ENCODE results near the gene SCN4B.

The SCN4B gene

GRCh38 chr11:118129471-118130172, 23.0 kb downstream of the SCN4B start:
- no peak for DNase-seq (ENCODE audit: low read depth in 2 of 2)

DNA sequence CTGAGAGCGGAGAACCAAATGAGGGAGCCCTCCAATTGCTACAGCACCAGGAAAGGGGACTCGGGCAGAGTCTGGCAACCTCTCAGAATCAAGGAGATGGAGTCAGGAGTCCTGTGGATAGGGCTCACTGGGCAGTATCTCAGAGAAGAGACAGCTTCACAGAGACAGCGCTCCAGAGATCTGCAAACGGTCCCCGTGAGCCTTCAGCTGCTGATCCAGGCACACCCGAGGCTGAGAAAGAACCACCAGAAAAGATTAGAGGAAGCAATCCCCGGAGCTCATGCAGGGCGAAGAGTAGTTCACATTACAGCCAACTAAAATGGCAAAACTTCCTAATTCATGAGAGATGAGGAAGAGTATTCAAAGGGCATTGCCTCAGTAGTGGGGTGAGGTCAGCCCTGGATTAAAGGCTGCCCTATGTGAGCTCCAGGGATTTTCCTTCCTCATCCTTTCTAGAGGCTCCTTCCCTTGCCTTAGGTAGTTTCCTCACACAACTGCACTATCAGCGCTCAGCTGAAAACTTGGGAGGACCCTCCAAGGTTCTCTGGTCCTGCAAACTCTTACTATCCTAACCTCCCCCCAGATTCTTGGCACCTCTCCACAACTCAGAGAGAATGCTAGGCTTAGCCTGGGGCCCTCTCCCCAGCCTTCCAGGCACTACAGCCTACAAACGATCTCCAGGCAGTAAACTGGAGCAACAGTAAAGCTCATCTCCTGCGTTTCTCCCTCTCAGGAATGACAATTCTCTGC, 23.7 kb downstream of the SCN4B start:
- no peak for DNase-seq (ENCODE audit: low read depth in 2 of 2)

- DNase-seq (ENCODE audit: low read depth in 2 of 2), result no peak
These were observed 24.3 kb downstream of the SCN4B start for GRCh38 chr11:118128310-118128709.

DNA sequence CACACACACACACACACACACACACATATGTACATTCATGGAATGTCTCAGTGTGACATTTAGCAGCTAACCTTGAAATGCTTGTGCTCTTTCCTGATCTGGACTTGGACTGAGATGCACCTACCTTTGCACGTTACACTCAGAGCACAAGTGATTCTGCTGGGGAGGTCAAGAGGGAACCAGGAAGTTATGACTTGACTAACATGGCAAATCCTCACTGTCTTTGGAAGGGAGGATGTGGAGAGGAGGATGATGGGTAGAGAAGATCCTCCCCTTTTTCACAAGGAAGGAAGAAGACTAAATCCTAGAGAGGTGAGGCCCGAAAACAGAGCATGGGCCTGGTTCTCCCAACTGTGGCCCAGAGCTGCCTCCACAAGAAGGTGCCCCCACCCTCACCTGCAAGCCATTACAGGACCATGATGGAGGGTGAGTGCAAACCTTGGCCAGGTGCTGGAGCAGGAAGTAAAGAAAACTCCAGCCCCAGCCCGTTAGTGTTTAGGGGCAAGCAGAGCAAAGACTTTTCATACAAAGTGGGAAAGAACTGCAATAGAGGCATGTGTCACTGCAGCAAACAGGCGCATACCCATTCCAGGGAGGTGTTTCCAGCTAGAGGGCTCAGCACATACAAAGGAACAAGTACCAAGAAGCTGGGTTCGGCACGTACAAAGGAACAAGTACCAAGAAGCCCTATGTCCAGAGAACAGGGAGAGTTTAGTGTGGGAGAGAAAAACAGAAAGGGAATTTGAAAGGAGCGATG, 26.4 kb downstream of the SCN4B start:
- DNase-seq (ENCODE audit: low read depth in 2 of 2), result no peak

DNA sequence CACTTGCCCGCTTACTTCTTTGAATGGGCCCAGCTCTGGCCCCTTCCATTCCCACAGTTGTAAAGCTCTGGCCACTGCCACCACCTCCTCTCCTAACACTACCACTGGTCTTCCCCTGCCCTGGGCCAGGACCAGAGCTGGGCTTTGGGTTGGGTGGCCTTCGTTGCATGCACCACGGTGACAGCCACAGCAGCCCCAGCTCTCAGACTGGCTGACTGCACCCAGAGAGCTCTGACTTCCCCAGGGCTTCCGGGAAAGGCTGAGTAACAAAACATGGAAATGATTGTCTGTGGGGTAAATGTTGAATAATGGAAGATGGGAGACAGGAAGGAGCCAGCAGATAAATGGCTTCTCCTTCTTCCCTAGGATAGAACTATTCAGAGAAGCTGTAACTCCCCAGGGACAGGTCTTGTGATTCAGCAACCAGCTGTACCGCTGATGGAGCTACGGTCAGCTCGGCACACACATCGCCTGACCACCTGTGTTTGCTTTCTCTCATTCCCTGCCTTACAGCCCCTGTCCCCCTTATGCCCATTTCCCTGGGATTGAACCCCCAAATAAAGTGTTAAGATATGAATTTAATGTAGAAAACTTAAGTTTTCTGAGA, 27.6 kb downstream of the SCN4B start:
- DNase-seq (ENCODE audit: low read depth in 2 of 2), result no peak

GRCh38 chr11:118120793-118121192, 31.8 kb downstream of the SCN4B start:
- no peak for DNase-seq (ENCODE audit: low read depth in 2 of 2)

- no peak for DNase-seq (ENCODE audit: low read depth in 2 of 2)
These were observed 34.6 kb downstream of the SCN4B start for GRCh38 chr11:118117790-118118601.

- DNase-seq (ENCODE audit: low read depth in 2 of 2), result no peak
These were observed 37.6 kb downstream of the SCN4B start for GRCh38 chr11:118115048-118115447.

GRCh38 chr11:118114266-118114665, 38.4 kb downstream of the SCN4B start:
- DNase-seq (ENCODE audit: low read depth in 2 of 2), result no peak

DNA sequence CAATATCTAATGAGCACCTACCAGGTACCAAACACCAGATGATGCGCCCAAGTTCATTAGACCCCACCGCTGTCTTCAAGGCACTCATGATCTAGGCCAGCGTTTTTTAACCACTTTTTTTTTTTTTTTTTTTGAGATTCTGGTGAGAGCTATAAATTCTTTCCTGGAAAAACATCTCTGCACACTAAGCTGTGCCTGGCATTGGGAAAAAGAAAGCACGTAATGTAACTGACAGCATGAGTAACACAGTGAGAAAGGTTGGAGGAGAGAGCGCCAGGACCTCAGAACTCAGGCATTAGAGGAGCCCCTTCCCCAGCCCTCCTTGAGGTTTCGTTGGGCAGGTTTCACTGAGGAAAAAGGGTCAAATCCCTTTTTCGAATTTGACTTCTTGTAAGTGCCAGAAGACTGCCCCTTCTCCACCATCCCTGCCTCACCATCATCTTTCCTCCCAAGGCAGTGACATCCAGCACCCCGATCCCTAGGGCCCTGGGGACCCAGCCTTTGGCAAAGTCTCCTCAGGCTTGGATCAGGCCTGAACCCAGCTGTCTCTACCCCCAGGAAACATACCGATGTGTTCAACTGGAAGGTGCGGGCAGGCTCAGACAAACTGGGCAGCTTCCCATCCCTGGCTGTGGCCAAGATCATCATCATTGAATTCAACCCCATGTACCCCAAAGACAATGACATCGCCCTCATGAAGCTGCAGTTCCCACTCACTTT, 39.8 kb downstream of the SCN4B start:
- no peak for DNase-seq (ENCODE audit: low read depth in 2 of 2)

- DNase-seq (ENCODE audit: low read depth in 2 of 2), result no peak
These were observed 40.9 kb downstream of the SCN4B start for GRCh38 chr11:118111744-118112035.

- no peak for DNase-seq (ENCODE audit: low read depth in 2 of 2)
These were observed 41.4 kb downstream of the SCN4B start for GRCh38 chr11:118111019-118111743.

DNA sequence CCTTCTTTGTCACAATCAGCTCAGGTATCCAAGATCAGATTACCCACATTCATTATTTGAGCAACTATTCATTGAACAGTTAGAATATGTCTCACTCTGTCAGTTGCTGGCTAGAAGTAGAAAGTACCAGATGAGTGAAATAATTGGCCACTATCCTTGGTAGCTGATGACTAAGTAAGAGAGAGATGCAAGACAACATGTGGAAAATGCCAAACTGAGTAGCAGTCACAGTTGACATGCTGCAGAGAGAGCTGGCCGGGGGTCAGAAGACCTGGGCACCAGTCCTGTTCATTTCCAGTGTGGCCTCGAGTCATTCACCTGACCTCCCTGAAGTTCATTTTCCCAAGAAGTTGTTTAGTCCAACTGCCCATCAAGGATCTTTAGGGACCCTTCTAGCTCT, 43.4 kb downstream of the SCN4B start:
- no peak for DNase-seq (ENCODE audit: low read depth in 2 of 2)

GRCh38 chr11:118108513-118108912, 44.1 kb downstream of the SCN4B start:
- no peak for DNase-seq (ENCODE audit: low read depth in 2 of 2)

- DNase-seq (ENCODE audit: low read depth in 2 of 2), result no peak
These were observed 45.8 kb downstream of the SCN4B start for GRCh38 chr11:118106789-118107335.

- no peak for DNase-seq (ENCODE audit: low read depth in 2 of 2)
These were observed 46.8 kb downstream of the SCN4B start for GRCh38 chr11:118105657-118106305.

DNA sequence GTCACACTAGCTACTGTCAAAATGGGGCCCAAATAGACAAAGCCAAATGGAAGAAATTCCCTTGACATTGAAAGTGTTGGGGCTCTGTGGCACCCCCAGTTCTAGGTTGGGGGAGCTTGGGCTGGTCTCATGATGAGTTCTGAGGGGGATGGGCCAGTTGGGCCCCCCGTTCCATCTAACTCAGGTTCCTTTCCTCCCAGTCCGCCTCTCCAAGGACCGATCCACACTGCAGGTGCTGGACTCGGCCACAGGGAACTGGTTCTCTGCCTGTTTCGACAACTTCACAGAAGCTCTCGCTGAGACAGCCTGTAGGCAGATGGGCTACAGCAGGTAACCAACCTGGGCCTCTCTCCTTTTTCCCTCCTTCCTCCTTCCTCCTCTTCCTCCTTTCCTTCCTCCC, 48.1 kb downstream of the SCN4B start:
- DNase-seq (ENCODE audit: low read depth in 2 of 2), result no peak

- no peak for DNase-seq (ENCODE audit: low read depth in 2 of 2)
These were observed 49.8 kb downstream of the SCN4B start for GRCh38 chr11:118102721-118103261.

- no peak for DNase-seq (ENCODE audit: low read depth in 2 of 2)
These were observed 51.9 kb downstream of the SCN4B start for GRCh38 chr11:118100691-118101232.
